Lung (tissue), 12 donors: ENCODE results near the gene NGDN. TPM values are rescaled to one million over a fixed set of nuclear protein-coding genes. Genes with fewer than 3 reads are reported as not detected.

Source experiments
- ATAC-seq: fragments of 200-7000 bp; cut with Tn5 transposase; one replicate; pipeline ENCODE4 v1.9.1; 2020; ENCODE audit warnings: moderate number of reproducible peaks; ENCODE audit not compliant: insufficient read depth, low FRiP score
- DNase-seq, 3 donors: peaks; one replicate each; pipeline ENCODE4 v3.0.0-alpha.2; 2013 to 2017
- H3K27ac ChIP-seq, 2 donors: one replicate each; pipeline ENCODE4 v1.5.1; 2013; ENCODE audit warnings: mild to moderate bottlenecking in 2 of 2, moderate library complexity in 2 of 2, control low read depth in 1 of 2, inconsistent platforms in 1 of 2, low read depth in 1 of 2, low read length in 1 of 2
- H3K27me3 ChIP-seq, 3 donors: one replicate each; pipeline ENCODE4 v1.5.1; 2013; ENCODE audit warnings: low read length in 2 of 3; ENCODE audit not compliant: control insufficient read depth in 3 of 3, insufficient read depth in 3 of 3
- H3K36me3 ChIP-seq, 4 donors: one replicate each; pipeline ENCODE4 v1.5.1; 2013; ENCODE audit warnings: low read length in 4 of 4, mild to moderate bottlenecking in 1 of 4, moderate library complexity in 1 of 4; ENCODE audit not compliant: control insufficient read depth in 4 of 4, insufficient read depth in 4 of 4
- H3K4me1 ChIP-seq, 5 donors: one replicate each; pipeline ENCODE4 v1.5.1; 2013; ENCODE audit warnings: low read length in 5 of 5, mild to moderate bottlenecking in 2 of 5, moderate library complexity in 1 of 5; ENCODE audit not compliant: control insufficient read depth in 5 of 5, insufficient read depth in 5 of 5
- H3K4me3 ChIP-seq: one replicate; pipeline ENCODE4 v1.5.1; 2013; ENCODE audit warnings: mild to moderate bottlenecking, control low read depth, moderate library complexity
- H3K9ac ChIP-seq, 2 donors: one replicate each; pipeline ENCODE4 v1.5.1; 2013; ENCODE audit warnings: low read length in 2 of 2, control low read depth in 1 of 2; ENCODE audit not compliant: insufficient read depth in 1 of 2
- H3K9me3 ChIP-seq, 4 donors: one replicate each; pipeline ENCODE4 v1.5.1; 2013; ENCODE audit warnings: low read length in 3 of 4, mild to moderate bottlenecking in 1 of 4, moderate library complexity in 1 of 4; ENCODE audit not compliant: control insufficient read depth in 4 of 4, insufficient read depth in 3 of 4
- WGBS, 2 donors: extraction: QIAGEN DNeasy Blood & Tissue Kit; methylation state at CpG; one replicate each; pipeline ENCODE4 v1.1.7; 2013; 5-methylcytosine and 5-hydroxymethylcytosine counted together
- polyA plus RNA-seq, 2 donors: library from polyadenylated mRNA; stranded (reverse); fragments of 200-250 nt; gene quantifications; one replicate each; pipeline ENCODE4 v1.2.1, GENCODE V29; 2013
- total RNA-seq, 2 donors: library from RNA; depleted of rRNA in 1 of 2; stranded (reverse); fragments of >200 nt in 1 of 2; gene quantifications; one replicate each; pipeline ENCODE4 v1.2.1, GENCODE V29; 2014 to 2021
- TF ChIP-seq, protein P1 (sequence below): IDR thresholded peaks from 2 replicates; pipeline ENCODE4 v1.5.1; 2012; ENCODE audit warnings: mild to moderate bottlenecking; ENCODE audit errors: control extremely low read depth, extremely low read depth
- donor health status: control.
- donor health status: control.
- donor health status: Bipolar disorder and iron deficiency.
- donor health status: healthy.
- donor health status: DM: yes; HTN: yes; CAD: no.

NGDN gene
- total and polyA plus RNA-seq, 4 donors: 31.6 to 52.4 (median 44.7) TPM

DNA sequence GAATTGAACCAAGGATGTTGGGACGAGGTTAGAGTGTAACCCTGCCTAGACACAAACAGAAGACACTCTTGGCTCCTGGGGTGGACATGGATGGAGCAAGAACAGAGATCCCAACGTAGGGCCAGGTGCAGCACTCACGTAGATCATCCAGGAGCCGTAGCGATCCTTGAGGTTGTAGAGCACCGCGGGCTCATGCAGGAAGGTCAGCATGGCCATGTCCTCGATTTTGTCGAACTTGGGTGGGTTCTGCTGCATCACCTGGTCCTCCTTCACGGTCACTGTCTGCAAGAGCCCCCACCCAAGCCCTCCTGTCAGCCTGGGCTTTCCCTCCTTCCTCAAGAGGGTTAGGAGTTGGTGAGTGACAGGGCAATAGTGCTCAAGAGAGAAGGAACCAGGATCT is 36.6 kb upstream of the NGDN start:
- Histone ChIP-seq H3K9me3 (no peaks in the 10 kb centered on the region), H3K27me3 (peaks cover 0 to under 1% (median 0%) of the 10 kb centered on the region in 3 donors), H3K4me1 (peaks cover 0 to 14% (median 6%) of the 10 kb centered on the region in 5 donors), H3K36me3 (no peaks in the 10 kb centered on the region), H3K4me3 (no peak overlapping the region), H3K27ac (peak overlapping the region in 1 of 2 donors; percentile 84), H3K9ac (no peak overlapping the region)
- no peak for DNase-seq
- no peak for ATAC-seq
- WGBS, 2 donors: 85 to 91% methylated on average over 10 of the region's 10 CpGs
- TF ChIP-seq, protein P1, sequence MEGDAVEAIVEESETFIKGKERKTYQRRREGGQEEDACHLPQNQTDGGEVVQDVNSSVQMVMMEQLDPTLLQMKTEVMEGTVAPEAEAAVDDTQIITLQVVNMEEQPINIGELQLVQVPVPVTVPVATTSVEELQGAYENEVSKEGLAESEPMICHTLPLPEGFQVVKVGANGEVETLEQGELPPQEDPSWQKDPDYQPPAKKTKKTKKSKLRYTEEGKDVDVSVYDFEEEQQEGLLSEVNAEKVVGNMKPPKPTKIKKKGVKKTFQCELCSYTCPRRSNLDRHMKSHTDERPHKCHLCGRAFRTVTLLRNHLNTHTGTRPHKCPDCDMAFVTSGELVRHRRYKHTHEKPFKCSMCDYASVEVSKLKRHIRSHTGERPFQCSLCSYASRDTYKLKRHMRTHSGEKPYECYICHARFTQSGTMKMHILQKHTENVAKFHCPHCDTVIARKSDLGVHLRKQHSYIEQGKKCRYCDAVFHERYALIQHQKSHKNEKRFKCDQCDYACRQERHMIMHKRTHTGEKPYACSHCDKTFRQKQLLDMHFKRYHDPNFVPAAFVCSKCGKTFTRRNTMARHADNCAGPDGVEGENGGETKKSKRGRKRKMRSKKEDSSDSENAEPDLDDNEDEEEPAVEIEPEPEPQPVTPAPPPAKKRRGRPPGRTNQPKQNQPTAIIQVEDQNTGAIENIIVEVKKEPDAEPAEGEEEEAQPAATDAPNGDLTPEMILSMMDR: no peak

DNA sequence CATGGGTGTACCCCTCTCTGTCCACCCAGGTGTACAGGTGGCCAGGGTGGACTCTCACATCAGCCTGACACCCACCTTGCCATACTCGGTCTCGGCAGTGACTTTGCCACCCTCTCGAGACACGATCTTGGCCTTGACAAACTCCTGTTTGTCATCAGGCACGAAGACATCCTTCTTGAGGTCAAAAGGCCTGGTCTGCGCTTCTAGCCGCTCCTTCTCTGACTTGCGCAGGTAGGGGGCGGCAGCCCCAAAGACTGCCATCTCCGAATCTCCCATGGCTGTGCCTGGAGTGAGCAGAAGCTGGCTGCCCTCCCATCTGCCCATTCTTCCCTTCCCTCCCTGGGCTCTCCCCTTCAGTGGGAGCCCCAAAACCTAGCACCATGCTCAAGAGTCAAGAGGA is 36.0 kb upstream of the NGDN start:
- Histone ChIP-seq H3K36me3 (no peaks in the 10 kb centered on the region), H3K9me3 (no peaks in the 10 kb centered on the region), H3K9ac (no peak overlapping the region), H3K27me3 (no peaks in the 10 kb centered on the region), H3K4me1 (peaks cover 0 to 14% (median 6%) of the 10 kb centered on the region in 5 donors), H3K27ac (peak overlapping the region in 1 of 2 donors; percentile 84), H3K4me3 (no peak overlapping the region)
- TF ChIP-seq, protein P1: no peak
- ATAC-seq (no peak), DNase-seq (no peak)
- 81 to 87% methylated on average over 10 of the region's 10 CpGs for WGBS, 2 donors

DNA sequence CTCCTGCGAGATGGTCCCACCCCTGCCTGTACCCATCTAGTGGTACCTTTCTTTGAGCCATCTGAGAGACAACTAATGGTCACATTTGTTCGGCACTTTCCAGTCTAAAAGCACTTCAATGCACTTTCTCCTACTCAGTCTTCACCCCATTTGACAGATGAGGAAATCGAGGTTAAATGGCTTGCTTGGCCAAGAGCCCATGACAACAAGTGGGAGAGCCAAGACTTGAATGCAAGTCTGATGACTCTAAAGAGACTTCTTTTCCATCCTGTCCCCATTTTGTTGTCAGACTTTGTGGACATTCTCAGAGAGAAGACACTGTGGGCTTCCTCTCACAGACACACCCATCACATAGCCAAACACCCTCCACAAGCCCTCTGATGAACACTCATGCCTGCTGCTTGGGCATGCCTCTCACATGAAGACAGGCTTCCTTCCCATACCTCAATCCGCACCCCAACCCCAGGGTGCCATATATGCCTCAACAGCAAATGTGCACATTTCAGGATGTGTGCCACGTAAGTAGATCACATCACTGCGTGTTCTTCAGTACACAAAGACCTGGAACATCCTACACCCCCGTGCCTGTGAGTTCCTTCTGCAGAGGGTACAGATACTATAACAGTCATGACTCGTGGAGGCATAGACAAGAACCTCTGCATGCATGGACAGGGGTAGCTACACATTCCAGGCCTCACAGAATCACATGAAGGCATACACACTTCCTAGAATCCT is 34.8 kb upstream of the NGDN start:
- H3K4me3 ChIP-seq: no peak overlapping the region
- TF ChIP-seq, protein P1: no peak
- no peaks in the 10 kb centered on the region for H3K27me3 ChIP-seq
- 86 to 89% methylated on average over 8 of the region's 8 CpGs for WGBS, 2 donors
- ATAC-seq: no peak
- DNase-seq: no peak
- peak overlapping the region in 1 of 2 donors; percentile 84 for H3K27ac ChIP-seq
- H3K9ac ChIP-seq: no peak overlapping the region
- no peaks in the 10 kb centered on the region for H3K9me3 ChIP-seq
- H3K4me1 ChIP-seq: peaks cover 0 to 14% (median 6%) of the 10 kb centered on the region in 5 donors
- no peaks in the 10 kb centered on the region for H3K36me3 ChIP-seq
